Vagina (tissue), 2 donors: ENCODE measurements around the gene TSTD2.
"Not testable (repeated sequence)": the region's sequence is repeated elsewhere in the genome, so short reads cannot be mapped to it uniquely, and the experiment has no call there.

Experiments used
- CTCF ChIP-seq, 3 experiments: fragments of 450-650 bp in 2 of 3; fragments of 200-600 bp in 1 of 3; sonication (generic) in 1 of 3; IDR thresholded peaks; one replicate each; pipeline ENCODE4 v1.5.1; 2017 to 2019; ENCODE audit warnings: antibody characterized with exemption in 3 of 3, mild to moderate bottlenecking in 2 of 3, moderate library complexity in 2 of 3
- POLR2A ChIP-seq, 2 donors: fragments of 450-650 bp; IDR thresholded peaks; one replicate each; pipeline ENCODE4 v1.6.1; 2017; ENCODE audit warnings: antibody characterized with exemption in 2 of 2, mild to moderate bottlenecking in 2 of 2, moderate library complexity in 2 of 2
- POLR2AphosphoS5 ChIP-seq, 2 donors: sonication (generic); formaldehyde crosslinking; IDR thresholded peaks; one replicate each; pipeline ENCODE4 v1.9.0; 2017; ENCODE audit warnings: antibody characterized with exemption in 2 of 2, mild to moderate bottlenecking in 2 of 2, low read depth in 1 of 2; ENCODE audit not compliant: insufficient read depth in 1 of 2

GRCh38 chr9:97574921-97575672 lies 58.1 kb downstream of the TSTD2 start:
- TF ChIP-seq POLR2AphosphoS5 (IDR thresholded peaks at IDR 0.05; ENCODE audit: insufficient read depth in 1 of 2, low read depth in 1 of 2); CTCF (IDR thresholded peaks at IDR 0.05); POLR2A (IDR thresholded peaks at IDR 0.05): not testable (repeated sequence)
